NOMO-1 (cell line): ENCODE data around the gene SUGP1.
"Not testable (repeated sequence)": the region's sequence is repeated elsewhere in the genome, so short reads cannot be mapped to it uniquely, and the experiment has no call there.

Source experiments
- DNase-seq, 2 experiments: peaks; one replicate each; lab custom pipeline; 2025; ENCODE audit not compliant: unreplicated experiment in 2 of 2; lab: John Stamatoyannopoulos, UW

The SUGP1 gene

GRCh38 chr19:19268453-19269385 is 51.6 kb downstream of the SUGP1 start:
- DNase-seq, result no peak

DNA sequence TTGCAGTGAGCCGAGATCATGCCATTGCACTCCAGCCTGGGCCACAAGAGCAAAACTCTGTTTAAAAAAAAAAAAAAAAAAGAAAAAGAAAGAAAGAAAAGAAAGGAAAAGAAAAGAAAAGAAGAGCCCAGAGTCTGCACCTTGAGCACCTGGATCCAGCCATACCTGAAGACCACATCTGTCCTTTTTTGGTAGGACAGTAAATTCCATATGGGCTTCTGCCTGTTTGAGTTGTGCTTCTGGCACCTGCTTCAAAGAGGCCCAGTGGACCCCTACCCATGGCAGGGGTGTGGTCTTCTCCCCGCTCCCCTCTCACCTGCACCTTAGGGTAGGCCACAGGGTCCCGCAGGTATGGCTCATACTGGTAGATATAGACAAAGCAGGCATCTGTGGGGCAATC is 53.0 kb downstream of the SUGP1 start:
- DNase-seq, result no peak

GRCh38 chr19:19263886-19264487 is 56.3 kb downstream of the SUGP1 start:
- DNase-seq, result no peak

DNA sequence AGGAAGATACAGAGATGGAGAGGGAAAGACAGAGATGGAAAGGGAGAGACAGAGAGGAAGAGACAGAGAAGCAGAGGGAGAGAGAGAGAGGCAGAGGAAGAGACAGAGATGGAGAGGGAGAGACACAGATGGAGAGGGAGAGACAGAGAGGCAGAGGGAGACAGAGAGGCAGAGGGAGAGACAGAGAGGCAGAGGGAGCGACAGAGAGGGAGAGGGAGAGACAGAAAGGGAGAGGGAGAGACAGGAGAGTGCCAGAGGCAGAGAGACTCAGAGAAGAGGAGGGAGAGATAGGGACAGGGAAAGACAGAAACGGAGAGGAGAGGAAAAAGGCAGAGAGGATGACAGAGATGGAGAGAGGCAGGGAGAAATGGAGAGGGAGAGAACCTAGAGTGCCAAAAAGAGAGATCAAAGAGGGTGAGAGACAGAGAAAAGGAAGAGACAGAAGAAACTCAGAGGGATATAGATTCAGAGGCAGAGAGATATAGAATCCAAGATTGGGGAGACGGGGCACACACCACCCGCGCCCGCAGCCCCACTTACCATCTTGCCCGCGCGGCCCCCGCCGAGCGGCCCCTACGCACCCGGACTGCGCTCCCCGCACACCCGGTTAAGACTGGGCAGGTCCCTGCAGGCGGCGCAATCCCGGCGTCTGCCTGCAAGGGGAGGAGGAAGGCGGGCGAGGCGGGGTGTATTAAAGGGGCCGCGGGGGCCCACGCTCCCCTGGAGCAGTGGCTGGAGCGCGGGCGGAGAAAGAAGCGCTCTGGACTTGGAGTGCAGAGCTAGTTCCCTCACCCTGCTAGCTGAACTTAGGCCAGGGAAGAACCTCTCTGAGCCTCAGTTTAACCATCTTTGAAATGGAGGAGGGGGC is 57.9 kb downstream of the SUGP1 start:
- no peak for DNase-seq

- DNase-seq, result peak; percentile 63 to 74
Observed at GRCh38 chr19:19261350-19262189, 58.7 kb downstream of the SUGP1 start.

DNA sequence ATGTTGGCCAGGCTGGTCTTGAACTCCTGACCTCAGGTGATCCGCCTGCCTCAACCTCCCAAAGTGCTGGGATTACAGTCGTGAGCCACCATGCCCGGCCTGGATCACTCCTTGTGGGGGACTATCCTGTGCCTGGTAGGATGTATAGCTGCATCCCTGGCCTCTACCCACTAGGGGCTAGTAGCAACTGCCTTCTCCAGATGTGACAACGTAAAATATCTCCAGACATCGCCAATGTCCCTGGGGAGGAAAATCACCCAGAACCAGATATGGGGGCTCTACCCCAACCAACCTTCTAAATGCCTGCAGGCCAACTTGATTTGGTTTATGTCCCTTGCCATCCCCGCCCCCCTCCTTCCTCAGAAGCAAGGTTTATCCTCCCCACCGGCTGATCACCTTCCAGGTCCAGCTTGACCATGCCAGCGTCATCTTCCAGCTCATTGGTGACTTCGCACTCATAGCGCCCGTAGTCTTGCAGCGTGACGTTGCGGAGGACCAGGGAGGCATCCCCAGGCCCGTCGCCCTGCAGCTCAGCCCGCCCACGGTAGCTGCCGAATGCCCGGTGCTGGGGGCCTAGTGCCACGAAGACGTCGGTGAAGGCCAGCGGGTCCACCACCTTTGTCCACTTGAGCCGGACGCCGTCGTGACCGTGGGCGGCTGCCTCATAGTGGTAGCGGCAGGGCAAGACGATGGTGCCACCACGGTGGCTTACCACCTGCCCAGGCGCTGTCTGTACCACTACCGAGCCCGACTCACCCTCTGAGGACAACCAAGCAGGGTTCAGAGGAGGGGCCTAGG is 59.7 kb downstream of the SUGP1 start:
- no peak for DNase-seq

GRCh38 chr19:19259741-19260140 is 60.6 kb downstream of the SUGP1 start:
- peak in 1 of 2 experiments; percentile 24 for DNase-seq

DNA sequence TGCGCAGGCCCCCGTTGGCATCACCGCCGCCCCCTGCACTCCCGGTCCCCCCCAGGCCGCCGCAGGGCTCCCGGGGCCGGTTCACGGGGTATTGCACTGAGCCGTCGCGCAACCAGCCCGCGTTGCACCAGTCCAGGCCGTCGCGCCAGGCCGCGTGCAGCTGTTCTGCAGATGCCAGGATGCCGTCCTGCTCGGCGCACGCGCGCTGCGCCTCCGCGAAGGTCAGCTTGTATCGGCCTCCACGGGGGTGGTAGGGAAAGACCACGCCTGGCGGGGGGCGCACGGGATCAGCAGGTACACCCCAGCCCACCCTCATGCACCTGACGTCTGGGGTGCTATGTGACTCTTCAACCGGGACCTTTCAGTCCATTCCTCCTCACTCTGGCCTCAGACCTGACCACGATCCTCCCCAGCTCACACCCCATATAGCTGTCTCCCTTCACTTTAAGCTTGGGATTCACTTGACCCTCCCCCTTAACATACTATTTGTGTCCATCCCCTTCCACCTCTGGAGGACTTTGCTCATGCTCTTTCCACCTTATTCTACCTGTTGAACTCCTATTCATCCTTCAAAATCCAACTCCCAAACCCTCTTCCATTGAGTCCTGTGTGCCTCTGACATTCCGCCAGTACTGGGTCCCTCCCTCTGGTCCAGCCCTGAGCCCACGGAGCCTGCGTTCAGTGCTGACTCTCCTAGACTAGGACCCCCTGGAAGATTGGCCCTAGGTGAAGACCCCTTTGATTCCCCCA is 61.5 kb downstream of the SUGP1 start:
- DNase-seq, result no peak

GRCh38 chr19:19257836-19258588 is 62.3 kb downstream of the SUGP1 start:
- no peak for DNase-seq

- DNase-seq, result no peak
Observed at GRCh38 chr19:19257137-19257536, 63.2 kb downstream of the SUGP1 start.

- DNase-seq, result peak; percentile 23 to 44
Observed at GRCh38 chr19:19256072-19256969, 64.0 kb downstream of the SUGP1 start.

- not testable (repeated sequence) for DNase-seq
Observed at GRCh38 chr19:19253409-19253808, 66.9 kb downstream of the SUGP1 start.

DNA sequence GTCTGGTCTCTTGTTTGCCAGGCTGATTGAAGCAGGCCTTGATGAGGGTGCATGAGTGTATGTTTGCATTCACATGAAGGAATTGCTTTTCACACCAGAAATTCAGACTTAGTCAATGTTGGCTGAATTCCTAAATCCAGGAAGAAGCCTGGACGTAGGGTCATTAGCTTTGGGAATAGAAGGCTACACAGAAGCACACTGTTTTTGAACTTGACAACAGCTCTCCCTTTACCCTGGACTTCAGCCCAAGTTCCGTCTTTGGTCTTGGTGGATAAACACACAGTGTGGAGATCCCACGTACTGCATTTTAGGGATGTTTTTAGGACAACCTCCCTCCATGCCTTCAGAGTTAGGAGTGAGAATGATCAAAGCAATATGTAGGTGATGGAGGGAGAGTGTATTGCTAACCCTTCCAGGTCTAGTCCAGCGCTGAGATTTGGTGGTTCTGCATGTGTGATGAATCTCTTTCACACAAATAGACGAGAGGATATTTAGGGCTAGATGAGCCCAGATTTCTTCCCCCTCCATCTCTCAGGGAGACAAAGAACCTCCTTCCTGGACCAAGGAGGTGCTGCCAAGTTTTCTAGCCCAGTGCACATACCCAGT is 70.0 kb downstream of the SUGP1 start:
- DNase-seq, result no peak

DNA sequence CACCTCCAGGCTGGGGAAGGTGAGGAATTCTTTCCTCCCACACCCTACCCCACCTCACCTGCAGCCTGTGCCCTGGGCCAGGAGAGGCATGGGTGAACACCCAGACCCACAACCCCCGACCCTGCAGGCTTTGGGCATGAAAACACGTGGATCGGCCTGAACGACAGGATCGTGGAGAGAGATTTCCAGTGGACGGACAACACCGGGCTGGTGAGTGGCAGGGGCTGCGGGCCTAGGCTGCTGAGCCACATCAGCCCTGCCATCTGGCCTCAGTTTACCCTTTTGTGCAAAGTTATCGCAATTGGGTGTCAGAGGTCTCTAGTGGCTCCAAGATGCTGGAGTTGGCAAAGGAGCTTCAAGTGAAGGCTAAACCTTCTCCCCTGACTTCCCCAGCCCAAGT is 79.8 kb downstream of the SUGP1 start:
- DNase-seq, result no peak

DNA sequence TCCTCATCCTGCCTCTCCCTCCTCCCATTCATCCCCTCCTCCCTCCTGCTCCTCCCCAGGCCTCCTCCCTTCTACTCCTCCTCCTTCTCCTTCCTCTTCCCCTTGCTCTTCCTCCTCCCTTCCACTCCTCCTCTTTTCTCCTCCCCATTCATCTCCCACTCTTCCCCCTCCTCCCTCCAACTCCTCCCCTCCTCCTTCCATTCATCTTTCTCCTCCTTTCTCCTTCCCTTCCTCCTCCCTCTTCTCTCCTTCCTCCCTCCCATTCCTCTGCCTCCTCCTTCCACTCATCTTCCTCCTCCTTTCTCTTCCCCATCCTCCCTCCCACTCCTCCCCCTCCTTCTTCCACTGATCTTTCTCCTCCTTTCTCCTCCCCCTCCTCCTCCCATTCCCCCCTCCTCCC is 80.6 kb downstream of the SUGP1 start:
- DNase-seq, result no peak

DNA sequence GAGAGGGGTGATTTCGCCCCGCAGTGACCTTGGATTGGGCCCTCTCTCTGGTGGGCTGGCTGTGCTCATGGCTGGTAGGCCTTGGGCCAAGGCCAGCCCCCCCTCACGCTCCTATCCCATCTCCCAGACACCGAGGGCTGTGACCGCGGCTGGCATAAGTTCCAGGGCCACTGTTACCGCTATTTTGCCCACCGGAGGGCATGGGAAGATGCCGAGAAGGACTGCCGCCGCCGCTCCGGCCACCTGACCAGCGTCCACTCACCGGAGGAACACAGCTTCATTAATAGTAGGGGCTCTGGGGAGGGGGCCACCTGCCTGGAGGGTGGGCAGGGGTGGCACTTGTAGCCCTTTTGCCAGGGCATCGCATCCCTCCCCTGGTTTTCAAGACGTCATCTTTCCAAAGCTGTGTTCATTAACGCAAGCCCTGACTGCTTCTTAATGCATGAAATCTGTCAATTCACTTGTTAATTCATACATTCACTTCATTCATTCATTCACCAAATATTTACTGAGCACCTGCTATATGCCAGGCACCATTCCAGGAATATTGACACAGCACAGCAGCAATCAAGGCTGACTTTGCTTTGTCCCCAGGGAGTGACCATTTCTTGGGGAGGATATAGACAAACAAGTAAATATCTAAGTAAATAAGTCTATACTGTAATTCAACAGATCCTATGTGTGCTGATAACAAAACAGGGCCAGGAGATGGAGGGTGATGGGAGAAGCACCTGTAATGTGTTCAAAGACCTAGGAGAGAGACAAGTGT is 82.0 kb downstream of the SUGP1 start:
- DNase-seq, result no peak
